GM12872 (cell line): ENCODE measurements around the gene AIM2.

Experiments used
- TF ChIP-seq, protein P1 (sequence below): IDR thresholded peaks from 3 replicates; pipeline ENCODE4 v1.5.1; 2011; ENCODE audit warnings: low read depth, mild to moderate bottlenecking, low read length, moderate library complexity; ENCODE audit not compliant: insufficient read depth

The AIM2 gene

GRCh38 chr1:159055181-159055641 lies 21.4 kb downstream of the AIM2 start:
- TF ChIP-seq, protein P1, sequence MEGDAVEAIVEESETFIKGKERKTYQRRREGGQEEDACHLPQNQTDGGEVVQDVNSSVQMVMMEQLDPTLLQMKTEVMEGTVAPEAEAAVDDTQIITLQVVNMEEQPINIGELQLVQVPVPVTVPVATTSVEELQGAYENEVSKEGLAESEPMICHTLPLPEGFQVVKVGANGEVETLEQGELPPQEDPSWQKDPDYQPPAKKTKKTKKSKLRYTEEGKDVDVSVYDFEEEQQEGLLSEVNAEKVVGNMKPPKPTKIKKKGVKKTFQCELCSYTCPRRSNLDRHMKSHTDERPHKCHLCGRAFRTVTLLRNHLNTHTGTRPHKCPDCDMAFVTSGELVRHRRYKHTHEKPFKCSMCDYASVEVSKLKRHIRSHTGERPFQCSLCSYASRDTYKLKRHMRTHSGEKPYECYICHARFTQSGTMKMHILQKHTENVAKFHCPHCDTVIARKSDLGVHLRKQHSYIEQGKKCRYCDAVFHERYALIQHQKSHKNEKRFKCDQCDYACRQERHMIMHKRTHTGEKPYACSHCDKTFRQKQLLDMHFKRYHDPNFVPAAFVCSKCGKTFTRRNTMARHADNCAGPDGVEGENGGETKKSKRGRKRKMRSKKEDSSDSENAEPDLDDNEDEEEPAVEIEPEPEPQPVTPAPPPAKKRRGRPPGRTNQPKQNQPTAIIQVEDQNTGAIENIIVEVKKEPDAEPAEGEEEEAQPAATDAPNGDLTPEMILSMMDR: no peak

DNA sequence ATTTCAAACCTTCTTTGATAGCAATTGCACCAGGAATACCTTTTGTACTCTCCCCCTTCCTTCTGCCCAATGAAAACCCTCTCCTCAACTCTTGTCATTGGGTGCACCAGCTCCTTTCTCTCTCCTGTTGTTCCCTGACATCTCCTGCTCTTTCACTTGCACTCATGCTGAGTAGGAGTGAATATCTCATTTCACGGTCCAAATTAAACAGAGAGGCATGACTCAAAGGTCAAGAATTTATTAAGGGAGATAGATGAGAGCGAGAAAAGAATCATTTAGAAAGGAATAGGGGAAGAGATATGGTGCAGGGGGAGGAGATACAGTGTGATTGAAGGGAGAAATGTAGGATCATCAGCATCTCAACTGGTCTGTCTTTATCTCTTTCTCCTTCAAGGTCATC lies 22.1 kb downstream of the AIM2 start:
- TF ChIP-seq, protein P1: no peak

GRCh38 chr1:159051436-159051835 lies 25.1 kb downstream of the AIM2 start:
- TF ChIP-seq, protein P1: no peak

- TF ChIP-seq, protein P1: no peak
Measured at GRCh38 chr1:159040893-159041724, 35.5 kb downstream of the AIM2 start.

GRCh38 chr1:159040206-159040605 lies 36.4 kb downstream of the AIM2 start:
- TF ChIP-seq, protein P1: no peak

DNA sequence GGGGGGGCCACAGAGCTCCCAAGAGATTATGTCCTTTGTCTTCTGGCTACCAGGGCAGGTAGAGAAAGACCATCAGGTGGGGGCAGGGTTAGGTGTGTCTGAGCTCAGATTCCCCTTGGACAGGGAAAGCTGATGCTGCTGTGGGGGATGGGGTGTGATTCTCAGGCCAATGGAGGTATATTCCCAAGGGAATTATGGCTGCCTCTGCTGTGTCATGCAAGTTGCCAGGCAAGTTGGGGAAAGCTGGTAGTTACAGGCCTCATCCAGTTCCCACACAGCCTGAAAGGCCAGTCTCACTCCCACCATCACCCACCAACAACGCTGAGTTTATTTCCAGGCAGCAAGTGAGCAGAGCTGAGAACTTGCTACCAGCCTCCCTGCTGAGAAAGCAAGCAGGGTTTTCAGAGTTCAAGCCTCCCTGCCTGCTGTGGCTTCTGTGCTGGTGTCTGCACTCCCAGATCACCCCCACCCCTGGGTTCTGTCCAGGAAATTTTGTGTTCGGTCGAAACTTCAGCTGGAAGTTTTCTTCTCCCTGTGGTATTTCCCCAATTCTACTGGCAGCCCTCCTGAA lies 45.6 kb downstream of the AIM2 start:
- TF ChIP-seq, protein P1: no peak

DNA sequence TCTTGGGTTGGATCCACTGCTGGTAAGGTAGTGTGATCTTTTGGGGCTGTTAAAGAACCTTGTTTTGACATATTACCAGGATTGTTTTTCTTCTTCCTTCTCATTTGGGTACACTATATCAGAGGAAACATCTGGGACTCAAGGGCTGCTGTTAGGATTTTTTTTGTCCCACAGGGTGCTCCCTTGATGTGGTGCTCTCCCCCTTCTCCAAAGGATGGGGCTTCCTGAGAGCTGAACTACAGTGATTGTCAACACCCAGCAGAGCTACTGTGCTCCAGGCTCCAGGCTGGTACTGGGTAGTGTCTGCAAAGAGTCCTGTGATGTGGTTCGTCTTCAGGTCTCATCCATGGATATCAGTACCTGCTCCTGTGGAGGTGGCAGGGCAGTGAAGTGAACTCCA lies 46.3 kb downstream of the AIM2 start:
- TF ChIP-seq, protein P1: no peak
